NB4 (cell line): ENCODE measurements around the gene ROPN1.
"Not testable (repeated sequence)": the region's sequence is repeated elsewhere in the genome, so short reads cannot be mapped to it uniquely, and the experiment has no call there.

ENCODE experiments used
- DNase-seq: peaks from one replicate; pipeline ENCODE4 v3.0.0; 2010; ENCODE audit warnings: low read depth
- H3K4me3 ChIP-seq: one replicate; pipeline ENCODE4 v1.5.1; 2011; ENCODE audit warnings: mild to moderate bottlenecking, low read depth, low read length, moderate library complexity
- CTCF ChIP-seq: IDR thresholded peaks from one replicate; pipeline ENCODE4 v1.5.1; 2012; ENCODE audit warnings: low read depth, low read length
- MAX ChIP-seq: IDR thresholded peaks from 2 replicates; pipeline ENCODE4 v1.6.1; 2011; ENCODE audit warnings: low read depth, low read length
- MYC ChIP-seq: IDR thresholded peaks from 2 replicates; pipeline ENCODE4 v1.6.1; 2011; ENCODE audit warnings: low read depth, low read length
- POLR2A ChIP-seq: IDR thresholded peaks from 2 replicates; pipeline ENCODE4 v1.6.1; 2011; ENCODE audit warnings: mild to moderate bottlenecking; ENCODE audit not compliant: insufficient read length; ENCODE audit errors: extremely low read depth

ROPN1 gene

DNA sequence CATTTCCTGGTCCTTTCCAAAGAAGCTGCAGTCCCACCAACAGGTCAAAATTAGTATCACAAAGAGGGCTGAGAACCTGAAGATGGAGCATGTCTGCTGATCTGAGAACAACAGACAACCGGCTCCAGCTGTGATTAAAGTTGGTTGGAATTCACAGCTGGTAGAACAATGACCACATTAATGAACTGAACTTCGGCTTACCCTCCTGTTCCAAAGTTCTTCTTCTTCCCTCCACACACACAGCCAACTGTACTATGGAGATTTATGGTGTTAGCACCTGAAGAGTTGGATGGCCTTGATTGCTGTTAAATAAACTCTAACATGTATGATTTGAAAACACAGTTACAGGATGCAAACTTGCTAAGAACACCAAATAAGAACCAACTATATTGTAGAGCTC is 27.4 kb upstream of the ROPN1 start:
- DNase-seq, result no peak
- TF ChIP-seq CTCF, result no peak
- TF ChIP-seq MAX, result no peak
- no peak for TF ChIP-seq POLR2A
- no peak for TF ChIP-seq MYC
- H3K4me3 ChIP-seq, result no peak overlapping the region

- H3K4me3 ChIP-seq, DNase-seq: not testable (repeated sequence)
These were observed 25.6 kb upstream of the ROPN1 start for GRCh38 chr3:124017502-124017901.

DNA sequence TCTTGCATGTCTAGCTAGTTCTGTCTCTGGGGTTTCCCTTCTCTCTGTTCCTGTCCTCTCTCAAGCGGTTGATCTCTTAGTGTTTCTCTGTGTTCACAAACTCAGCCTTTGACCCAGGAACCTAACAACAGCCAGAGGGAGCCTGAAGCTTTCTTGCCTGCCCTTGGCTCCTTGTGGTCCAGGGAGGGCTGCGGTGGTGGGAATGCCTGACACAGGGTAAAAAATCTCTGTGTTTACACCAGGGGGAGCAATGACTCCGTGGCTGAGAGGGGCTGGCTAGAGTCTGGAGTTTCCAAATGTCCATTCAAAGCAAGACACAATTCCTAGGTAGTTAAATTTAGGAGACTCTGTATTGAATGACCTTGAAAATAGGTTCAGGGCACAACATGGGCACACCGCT is 24.6 kb upstream of the ROPN1 start:
- H3K4me3 ChIP-seq, result not testable (repeated sequence)
- peak; percentile 6 for DNase-seq

DNA sequence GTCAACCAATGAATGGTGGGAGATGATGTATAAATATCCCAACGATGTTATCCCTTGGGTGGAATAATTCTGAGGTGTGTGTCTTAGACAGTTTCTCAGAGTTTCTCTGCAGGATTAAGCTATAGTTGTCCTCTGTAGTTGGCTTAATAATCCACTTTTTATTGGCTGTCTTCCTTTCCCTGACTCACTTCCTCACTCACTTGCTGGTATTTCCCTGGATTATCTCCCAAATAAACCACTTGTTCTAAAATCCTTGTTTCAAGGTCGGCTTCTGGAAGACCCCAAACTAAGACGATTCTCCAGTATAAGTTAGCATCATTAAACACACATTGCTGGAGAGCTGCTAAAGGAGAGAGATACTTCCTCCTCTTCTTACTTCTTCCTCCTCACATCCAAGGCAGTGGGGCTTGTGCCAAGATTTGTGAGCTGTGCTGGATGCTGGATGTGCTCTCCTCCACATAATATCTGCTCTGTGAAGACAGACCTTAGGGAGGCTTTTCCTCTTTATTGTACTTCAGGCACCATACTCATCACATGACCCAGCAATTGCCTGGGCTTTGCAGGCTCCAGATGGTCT is 22.5 kb upstream of the ROPN1 start:
- no peak for DNase-seq
- TF ChIP-seq MAX, result no peak
- TF ChIP-seq MYC, result no peak
- TF ChIP-seq POLR2A, result no peak
- TF ChIP-seq CTCF, result no peak
- no peak overlapping the region for H3K4me3 ChIP-seq

DNA sequence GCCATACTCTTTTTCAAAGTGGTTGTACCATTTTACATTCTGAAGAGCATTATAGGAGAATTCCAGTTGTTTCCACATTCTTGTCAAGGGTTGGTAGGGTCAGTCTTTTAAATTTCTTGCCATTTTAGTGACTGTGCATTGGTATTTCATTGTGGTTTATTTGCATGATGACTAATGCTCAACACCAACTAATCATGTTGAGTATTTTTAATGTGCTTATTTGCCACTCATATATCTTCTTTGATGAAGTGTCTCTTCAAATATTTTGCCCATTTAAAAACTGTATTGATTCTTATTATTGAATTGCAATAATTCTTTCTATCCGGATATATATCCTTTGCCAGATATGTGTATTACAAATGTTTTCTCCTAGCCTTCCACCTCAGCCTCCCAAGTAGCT is 16.4 kb upstream of the ROPN1 start:
- DNase-seq, H3K4me3 ChIP-seq: not testable (repeated sequence)

- peak; percentile 10 for DNase-seq
- no peak for TF ChIP-seq MAX
- no peak for TF ChIP-seq MYC
- TF ChIP-seq POLR2A, result no peak
- TF ChIP-seq CTCF, result no peak
- H3K4me3 ChIP-seq, result no peak overlapping the region
These were observed 15.3 kb upstream of the ROPN1 start for GRCh38 chr3:124007186-124007585.

- not testable (repeated sequence) for DNase-seq, H3K4me3 ChIP-seq
These were observed 10.6 kb upstream of the ROPN1 start for GRCh38 chr3:124002405-124003079.

- H3K4me3 ChIP-seq, DNase-seq: not testable (repeated sequence)
These were observed 9.4 kb upstream of the ROPN1 start for GRCh38 chr3:124001366-124001765.

DNA sequence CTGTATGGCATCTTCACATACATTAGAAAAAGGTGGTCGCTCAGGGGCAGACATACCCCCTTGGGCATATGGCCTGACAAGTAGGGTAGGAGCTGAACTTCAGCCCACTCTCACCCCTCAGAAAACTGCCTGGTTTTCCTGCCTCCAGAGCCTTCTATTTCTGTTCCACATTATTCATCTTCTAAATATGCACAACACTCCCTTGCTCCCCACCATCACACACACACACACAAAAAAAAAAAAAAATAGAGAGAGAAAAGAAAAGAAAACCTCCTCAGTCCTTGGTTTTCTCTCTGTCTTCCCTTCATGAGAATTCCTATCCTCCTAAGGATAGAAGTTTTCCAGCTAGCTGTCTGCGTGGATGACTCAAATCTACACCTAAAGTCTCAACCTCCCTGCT is 5.6 kb upstream of the ROPN1 start:
- DNase-seq, result no peak
- no peak overlapping the region for H3K4me3 ChIP-seq
- no peak for TF ChIP-seq MYC
- no peak for TF ChIP-seq MAX
- no peak for TF ChIP-seq CTCF
- no peak for TF ChIP-seq POLR2A
